ENCODE measurements around the gene GDE1. TPM values are rescaled to one million over a fixed set of nuclear protein-coding genes. Genes with fewer than 3 reads are reported as not detected.
A peak's percentile ranks its signal among the peaks of the same experiment; 100 is the strongest.

Gene GDE1, protein sequence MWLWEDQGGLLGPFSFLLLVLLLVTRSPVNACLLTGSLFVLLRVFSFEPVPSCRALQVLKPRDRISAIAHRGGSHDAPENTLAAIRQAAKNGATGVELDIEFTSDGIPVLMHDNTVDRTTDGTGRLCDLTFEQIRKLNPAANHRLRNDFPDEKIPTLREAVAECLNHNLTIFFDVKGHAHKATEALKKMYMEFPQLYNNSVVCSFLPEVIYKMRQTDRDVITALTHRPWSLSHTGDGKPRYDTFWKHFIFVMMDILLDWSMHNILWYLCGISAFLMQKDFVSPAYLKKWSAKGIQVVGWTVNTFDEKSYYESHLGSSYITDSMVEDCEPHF
- polyA plus RNA-seq = 33.9 to 70.5 TPM (median 52.9 TPM) in 3 replicates
- polyA plus RNA-seq (2011; ENCODE audit: low read depth) = 46.7 TPM
- polyA plus RNA-seq (2011; cell fraction: cytosol; rRNA removed) = 59.4 and 93.2 TPM in 2 replicates
- 34.0 and 40.6 TPM in 2 replicates for polyA plus RNA-seq (2011; cell fraction: nucleus; rRNA removed)
- 54.6 and 76.8 TPM in 2 replicates for polyA plus RNA-seq (2012; ENCODE audit: low replicate concordance)
- 10.6 to 40.8 TPM (median 20.3 TPM) in 3 replicates for polyA minus RNA-seq
- polyA minus RNA-seq (2011; cell fraction: cytosol; rRNA and poly(A)+ RNA removed) = 28.8 TPM
- 11.8 and 22.5 TPM in 2 replicates for polyA minus RNA-seq (2011; cell fraction: nucleus; rRNA and poly(A)+ RNA removed)

DNA sequence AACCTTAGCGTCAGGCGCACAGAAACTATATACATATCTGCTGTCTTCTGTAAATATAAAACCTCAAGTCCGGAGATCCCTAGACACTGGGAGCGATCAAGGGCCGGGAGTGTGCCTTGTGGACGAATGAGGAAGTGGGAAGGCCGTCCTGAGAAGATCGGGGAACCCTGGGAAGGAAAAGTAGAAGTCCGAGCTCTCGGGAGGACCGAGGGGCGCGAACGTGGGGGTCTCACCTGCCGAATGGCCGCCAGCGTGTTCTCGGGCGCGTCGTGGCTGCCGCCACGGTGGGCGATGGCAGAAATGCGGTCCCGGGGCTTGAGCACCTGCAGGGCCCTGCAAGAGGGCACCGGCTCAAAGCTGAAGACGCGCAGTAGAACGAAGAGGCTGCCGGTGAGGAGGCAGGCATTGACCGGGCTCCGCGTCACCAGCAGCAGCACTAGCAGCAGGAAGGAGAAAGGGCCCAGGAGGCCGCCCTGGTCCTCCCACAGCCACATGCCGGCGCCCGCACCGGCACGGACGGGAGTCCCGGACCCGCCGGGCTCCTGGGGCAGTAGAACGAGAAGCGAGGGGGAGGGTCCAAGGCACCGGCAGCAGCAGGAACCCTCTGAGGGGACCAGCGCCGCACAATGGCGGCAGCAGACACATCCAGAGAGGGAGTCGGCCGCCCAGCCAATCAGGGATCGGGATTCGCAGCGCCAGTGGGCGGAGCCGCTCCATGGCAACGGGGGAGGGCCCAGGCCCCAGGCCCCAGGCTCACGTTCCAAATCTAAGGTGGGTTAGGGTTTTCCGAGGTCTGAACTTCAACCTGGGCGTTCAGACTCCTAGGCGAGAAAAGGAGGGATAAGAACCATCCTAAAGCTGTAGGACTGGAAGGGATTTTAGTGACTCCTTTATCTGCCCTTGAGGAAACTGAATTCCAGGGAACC, at the start of gene GDE1:
TSS of gene GDE1 (minus strand) at position 628 of the 926 bp plus-strand sequence. CDS start at position 494, 134 bp downstream.
- no peak for FAIRE-seq
- Histone ChIP-seq H2AFZ (ENCODE audit: control insufficient read depth, low read length) (peak within 1 kb of the TSS; percentile 93), H3K4me2 (ENCODE audit: control insufficient read depth, extremely low read depth, insufficient read depth, low read depth, low read length) (peak within 1 kb of the TSS; percentile 96), H3K36me3 (ENCODE audit: control insufficient read depth in 2 of 2, extremely low read depth in 1 of 2, insufficient read depth in 2 of 2, low read length in 2 of 2) (no peaks in the 10 kb centered on the region), H3K4me1 (ENCODE audit: control insufficient read depth, extremely low read depth, insufficient read depth, low read length) (peaks cover 38% of the 10 kb centered on the region), H3K4me3 (ENCODE audit: control insufficient read depth in 2 of 3, extremely low read depth in 1 of 3, insufficient read depth in 2 of 3, low read depth in 1 of 3, low read length in 3 of 3) (peak within 1 kb of the TSS; percentile 63 to 98 (median 81)), H3K27ac (ENCODE audit: control insufficient read depth, insufficient read depth, low read length) (peak within 1 kb of the TSS; percentile 61), H3K9me1 (ENCODE audit: control insufficient read depth, extremely low read depth, insufficient read depth, low read length) (no peaks in the 10 kb centered on the region), H3K9ac (ENCODE audit: control insufficient read depth, extremely low read depth, insufficient read depth, low read length) (peak within 1 kb of the TSS; percentile 86), H4K20me1 (ENCODE audit: control insufficient read depth, extremely low read depth, insufficient read depth, low read length) (peaks cover 3% of the 10 kb centered on the region), H3K79me2 (ENCODE audit: control insufficient read depth, insufficient read depth, low read length) (peaks cover 51% of the 10 kb centered on the region), H3K27me3 (ENCODE audit: control insufficient read depth, extremely low read depth, insufficient read depth, low read length) (no peaks in the 10 kb centered on the region), H3K9me3 (ENCODE audit: control insufficient read depth, low read depth, low read length) (no peaks in the 10 kb centered on the region)
- TF ChIP-seq CTCF (optimal IDR thresholded peaks at IDR 0.05 in 1 of 3, IDR thresholded peaks at IDR 0.05 in 1 of 3, conservative IDR thresholded peaks at IDR 0.05 in 1 of 3; ENCODE audit: extremely low read depth in 1 of 3, insufficient read depth in 2 of 3, low read length in 3 of 3) (peak; percentile 19 to 58 (median 51)), EZH2 (IDR thresholded peaks at IDR 0.05; ENCODE audit: low read length) (no peak)
- dilution Hi-C loops (cut with MboI; ENCODE audit: extremely low pct_ligation_motif_present, low sequenced_read_pairs) = loop anchor here (25.0 kb wide), 1 partner anchor 109 kb away; the partner anchor contains the start of gene TMC5
- DNase-seq (ENCODE audit: low read depth, low spot score) = peak; percentile 30

- H3K9ac ChIP-seq (ENCODE audit: control insufficient read depth, extremely low read depth, insufficient read depth, low read length) = no peak overlapping the region
- no peak overlapping the region for H2AFZ ChIP-seq (ENCODE audit: control insufficient read depth, low read length)
- no peaks in the 10 kb centered on the region for H3K4me1 ChIP-seq (ENCODE audit: control insufficient read depth, extremely low read depth, insufficient read depth, low read length)
- H3K27ac ChIP-seq (ENCODE audit: control insufficient read depth, insufficient read depth, low read length) = no peak overlapping the region
- no peak for FAIRE-seq
- no peaks in the 10 kb centered on the region for H3K9me1 ChIP-seq (ENCODE audit: control insufficient read depth, extremely low read depth, insufficient read depth, low read length)
- TF ChIP-seq EZH2 (IDR thresholded peaks at IDR 0.05; ENCODE audit: low read length) (no peak), CTCF (optimal IDR thresholded peaks at IDR 0.05 in 1 of 3, IDR thresholded peaks at IDR 0.05 in 1 of 3, conservative IDR thresholded peaks at IDR 0.05 in 1 of 3; ENCODE audit: extremely low read depth in 1 of 3, insufficient read depth in 2 of 3, low read length in 3 of 3) (no peak)
- peaks cover 0 to 11% of the 10 kb centered on the region in 2 experiments for H3K36me3 ChIP-seq (ENCODE audit: control insufficient read depth in 2 of 2, extremely low read depth in 1 of 2, insufficient read depth in 2 of 2, low read length in 2 of 2)
- no peak for DNase-seq (ENCODE audit: low read depth, low spot score)
- no peaks in the 10 kb centered on the region for H4K20me1 ChIP-seq (ENCODE audit: control insufficient read depth, extremely low read depth, insufficient read depth, low read length)
- H3K4me3 ChIP-seq (ENCODE audit: control insufficient read depth in 2 of 3, extremely low read depth in 1 of 3, insufficient read depth in 2 of 3, low read depth in 1 of 3, low read length in 3 of 3) = no peak overlapping the region
- no peak overlapping the region for H3K4me2 ChIP-seq (ENCODE audit: control insufficient read depth, extremely low read depth, insufficient read depth, low read depth, low read length)
- no peaks in the 10 kb centered on the region for H3K9me3 ChIP-seq (ENCODE audit: control insufficient read depth, low read depth, low read length)
- no peaks in the 10 kb centered on the region for H3K27me3 ChIP-seq (ENCODE audit: control insufficient read depth, extremely low read depth, insufficient read depth, low read length)
- dilution Hi-C loops (cut with MboI; ENCODE audit: extremely low pct_ligation_motif_present, low sequenced_read_pairs) = no loop called here
- H3K79me2 ChIP-seq (ENCODE audit: control insufficient read depth, insufficient read depth, low read length) = no peaks in the 10 kb centered on the region
These were observed 45.7 kb upstream of the GDE1 start for GRCh38 chr16:19567560-19567959.

All from keratinocyte (primary cell).